ENCODE data around the gene BUB1B.

Gene BUB1B

DNA sequence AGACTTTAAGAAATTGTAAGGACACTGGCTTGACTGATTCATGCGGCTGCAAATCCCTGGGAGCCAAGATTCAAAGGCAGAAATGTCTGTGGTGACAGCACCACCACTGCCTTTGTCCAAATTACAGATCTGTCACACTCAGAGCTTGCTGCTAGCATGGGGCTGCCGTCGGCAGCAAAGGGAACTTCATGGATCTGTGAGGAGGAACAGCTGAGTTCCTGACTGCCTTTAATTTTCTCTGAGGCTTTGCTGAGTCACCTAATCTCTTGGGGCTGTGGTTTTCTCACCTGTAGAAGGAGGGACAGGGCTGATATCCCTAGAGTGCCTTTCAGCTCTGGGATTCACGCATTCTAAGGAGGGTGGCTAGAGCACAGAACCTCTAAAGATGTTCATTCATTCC, 73.9 kb downstream of the BUB1B start:
- TF ChIP-seq, protein P1, sequence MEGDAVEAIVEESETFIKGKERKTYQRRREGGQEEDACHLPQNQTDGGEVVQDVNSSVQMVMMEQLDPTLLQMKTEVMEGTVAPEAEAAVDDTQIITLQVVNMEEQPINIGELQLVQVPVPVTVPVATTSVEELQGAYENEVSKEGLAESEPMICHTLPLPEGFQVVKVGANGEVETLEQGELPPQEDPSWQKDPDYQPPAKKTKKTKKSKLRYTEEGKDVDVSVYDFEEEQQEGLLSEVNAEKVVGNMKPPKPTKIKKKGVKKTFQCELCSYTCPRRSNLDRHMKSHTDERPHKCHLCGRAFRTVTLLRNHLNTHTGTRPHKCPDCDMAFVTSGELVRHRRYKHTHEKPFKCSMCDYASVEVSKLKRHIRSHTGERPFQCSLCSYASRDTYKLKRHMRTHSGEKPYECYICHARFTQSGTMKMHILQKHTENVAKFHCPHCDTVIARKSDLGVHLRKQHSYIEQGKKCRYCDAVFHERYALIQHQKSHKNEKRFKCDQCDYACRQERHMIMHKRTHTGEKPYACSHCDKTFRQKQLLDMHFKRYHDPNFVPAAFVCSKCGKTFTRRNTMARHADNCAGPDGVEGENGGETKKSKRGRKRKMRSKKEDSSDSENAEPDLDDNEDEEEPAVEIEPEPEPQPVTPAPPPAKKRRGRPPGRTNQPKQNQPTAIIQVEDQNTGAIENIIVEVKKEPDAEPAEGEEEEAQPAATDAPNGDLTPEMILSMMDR (IDR thresholded peaks at IDR 0.05; ENCODE audit: extremely low read depth, missing control alignments), result no peak
- DNase-seq (ENCODE audit: low spot score), result no peak

DNA sequence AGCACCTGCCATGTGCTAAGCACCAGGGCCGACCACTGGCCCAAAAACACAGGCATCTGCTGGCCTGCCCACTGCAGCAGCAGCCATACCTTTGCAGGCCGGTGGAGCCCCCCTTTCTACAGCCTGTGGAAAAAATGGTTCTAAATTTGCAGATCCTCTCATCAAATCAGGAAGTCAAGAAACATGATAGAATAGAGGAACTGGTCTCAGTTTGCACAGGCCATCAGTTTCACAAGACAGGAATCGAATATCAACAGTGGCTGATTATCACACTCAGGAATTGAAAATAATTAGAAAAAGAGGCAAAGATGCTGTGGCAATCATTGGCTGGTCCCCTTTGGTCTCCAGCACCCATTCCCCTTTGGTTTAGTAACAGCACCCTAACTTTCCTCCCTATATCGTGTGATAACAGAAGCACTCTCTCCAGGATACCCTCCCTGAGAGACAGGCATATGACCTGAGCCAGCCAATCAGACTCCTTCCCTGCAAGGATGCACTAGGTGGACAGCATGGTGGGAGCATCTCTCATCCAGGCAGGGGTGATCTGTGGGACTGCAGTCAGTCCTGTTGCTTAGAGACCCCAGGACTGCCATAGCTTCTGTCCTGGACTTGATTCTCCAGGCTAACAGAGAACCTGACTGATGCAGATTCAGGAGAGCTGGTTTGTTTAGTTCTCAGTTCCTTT, 74.5 kb downstream of the BUB1B start:
- TF ChIP-seq, protein P1 (IDR thresholded peaks at IDR 0.05; ENCODE audit: extremely low read depth, missing control alignments), result no peak
- DNase-seq (ENCODE audit: low spot score), result peak; percentile 30

DNA sequence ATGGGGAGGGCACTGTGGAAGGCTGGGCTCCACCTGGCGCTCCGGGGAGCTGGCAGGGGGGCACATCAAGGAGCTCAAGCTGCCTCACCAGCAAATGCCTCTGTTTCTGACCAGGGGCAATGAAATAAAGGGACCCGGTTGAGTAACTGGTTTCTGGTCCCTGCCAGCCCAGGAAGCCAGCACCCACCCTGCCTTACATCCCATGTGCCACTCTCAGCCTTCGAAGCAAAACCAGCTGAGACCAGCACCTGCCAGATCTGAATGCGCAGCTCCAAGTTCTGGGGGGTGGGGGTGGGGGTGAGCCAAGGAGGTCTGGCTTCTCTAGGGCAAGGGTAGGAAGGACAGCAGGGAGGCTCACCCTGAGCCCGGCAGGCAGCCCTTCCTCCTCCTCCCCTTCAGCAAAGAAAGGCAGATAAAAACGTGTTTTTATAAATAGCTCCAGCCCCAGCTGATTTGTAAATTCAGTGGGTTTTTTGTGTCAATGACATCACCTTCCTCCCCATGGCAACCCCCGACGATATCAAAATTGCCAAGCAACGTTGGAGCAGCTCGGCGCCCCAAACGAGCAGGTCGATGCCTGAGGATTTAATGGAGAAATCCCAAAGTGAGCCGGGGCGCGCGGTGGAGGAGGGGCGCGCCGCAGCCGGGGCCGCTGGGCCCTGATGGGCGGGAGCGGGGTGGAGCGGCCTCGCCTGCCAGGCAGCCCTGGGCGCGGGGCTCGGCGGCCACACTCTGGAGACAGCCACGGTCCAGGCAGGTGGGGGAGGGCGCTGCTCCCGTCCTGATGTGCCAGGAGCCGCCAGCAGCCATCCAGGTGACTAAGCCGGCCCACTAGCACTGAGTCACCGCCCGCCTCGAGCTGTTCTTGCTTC, 77.9 kb downstream of the BUB1B start, which contains the start of gene PAK6:
Gene PAK6, plus strand, starts transcription at position 532 of the 872 bp plus-strand sequence. CDS start 25,723 bp downstream, outside the sequence.
- DNase-seq (ENCODE audit: low spot score), result peak; percentile 60
- TF ChIP-seq, protein P1 (IDR thresholded peaks at IDR 0.05; ENCODE audit: extremely low read depth, missing control alignments), result no peak

- TF ChIP-seq, protein P1 (IDR thresholded peaks at IDR 0.05; ENCODE audit: extremely low read depth, missing control alignments), result no peak
- no peak for DNase-seq (ENCODE audit: low spot score)
Observed at GRCh38 chr15:40239404-40239692, 78.5 kb downstream of the BUB1B start.

DNA sequence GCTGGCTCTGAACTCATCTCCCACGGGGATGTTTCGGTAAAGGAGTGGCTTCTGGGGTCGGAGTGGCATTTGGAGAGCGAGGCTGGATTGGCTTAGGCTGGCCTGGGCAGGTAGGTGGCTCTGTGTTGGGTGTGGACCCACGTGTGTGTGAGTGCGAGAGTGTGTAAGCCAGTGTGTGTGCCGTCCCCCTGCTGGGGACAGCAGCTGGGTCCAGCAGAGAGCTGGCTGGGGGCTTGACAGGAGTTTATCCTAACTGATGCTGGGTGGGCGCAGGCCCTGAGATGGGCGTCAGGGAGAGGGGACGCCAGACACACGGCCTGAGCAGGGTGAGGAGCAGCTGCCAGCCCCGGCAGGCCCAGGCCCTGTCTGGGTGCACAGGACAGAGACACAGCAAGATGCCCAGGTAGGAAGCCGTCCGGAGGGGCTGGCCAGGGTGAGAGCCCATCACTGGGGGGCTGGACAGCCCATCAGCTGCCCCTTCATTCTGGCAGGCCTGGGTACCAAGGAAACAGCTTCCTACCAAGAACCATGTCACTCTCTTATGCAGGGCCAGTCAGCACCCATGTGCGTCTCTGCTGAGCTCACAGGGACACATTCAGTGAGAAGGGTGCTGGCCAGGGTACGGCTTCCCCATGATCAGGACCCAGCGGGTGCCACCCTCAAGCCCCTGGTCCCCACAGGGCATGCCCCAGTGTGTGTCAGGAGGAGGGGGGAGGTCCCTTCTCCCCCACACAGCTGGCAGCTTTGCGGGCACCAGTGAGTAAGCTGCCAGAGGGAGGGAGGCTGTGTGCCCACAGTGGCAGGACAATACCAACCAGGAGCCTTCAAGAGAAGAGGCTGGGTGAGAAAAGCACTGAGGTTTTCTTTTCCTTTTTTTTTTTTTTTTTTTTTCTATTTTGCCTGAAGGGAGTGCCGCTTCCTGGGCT, 79.1 kb downstream of the BUB1B start:
- DNase-seq (ENCODE audit: low spot score), result peak; percentile 37
- TF ChIP-seq, protein P1 (IDR thresholded peaks at IDR 0.05; ENCODE audit: extremely low read depth, missing control alignments), result no peak

- DNase-seq (ENCODE audit: low spot score), result peak; percentile 22
- TF ChIP-seq, protein P1 (IDR thresholded peaks at IDR 0.05; ENCODE audit: extremely low read depth, missing control alignments), result no peak
Observed at GRCh38 chr15:40240619-40241221, 79.9 kb downstream of the BUB1B start.

Measured in GM20000 (cell line).